DOHH2 (cell line): ENCODE results near the gene C9orf72.

Experiments used
- EZH2phosphoT487 ChIP-seq: fragments of 200-600 bp; sonication (generic); IDR thresholded peaks from 2 replicates; pipeline ENCODE4 v1.6.1; 2017; ENCODE audit warnings: borderline replicate concordance, mild to moderate bottlenecking, antibody characterized with exemption, low read length, moderate library complexity, mixed read lengths
- TF ChIP-seq, protein P1 (sequence below): fragments of 200-600 bp; sonication (generic); IDR thresholded peaks from one replicate; pipeline ENCODE4 v1.5.1; 2014; ENCODE audit warnings: antibody characterized with exemption, mild to moderate bottlenecking, low read depth, low read length; ENCODE audit not compliant: poor library complexity, severe bottlenecking

DNA sequence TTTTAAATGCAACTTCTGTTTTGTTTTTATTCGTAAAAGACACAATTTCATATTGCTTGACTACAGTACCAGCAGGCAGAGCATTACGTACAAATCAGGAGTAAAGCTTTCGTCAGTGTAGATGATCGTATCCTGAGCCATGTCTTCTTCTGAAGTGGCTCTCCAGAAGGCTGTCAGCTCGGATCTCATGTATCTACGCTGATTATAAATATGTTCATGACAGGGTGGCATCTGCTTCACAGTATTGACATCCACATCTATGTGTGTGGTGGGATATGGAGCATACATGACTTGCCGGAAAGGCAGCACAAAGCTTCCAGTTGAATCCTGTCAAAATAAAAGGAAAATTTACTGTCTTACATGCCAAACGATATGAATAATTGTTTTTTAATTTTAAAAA lies 16.8 kb downstream of the C9orf72 start:
- TF ChIP-seq, protein P1, sequence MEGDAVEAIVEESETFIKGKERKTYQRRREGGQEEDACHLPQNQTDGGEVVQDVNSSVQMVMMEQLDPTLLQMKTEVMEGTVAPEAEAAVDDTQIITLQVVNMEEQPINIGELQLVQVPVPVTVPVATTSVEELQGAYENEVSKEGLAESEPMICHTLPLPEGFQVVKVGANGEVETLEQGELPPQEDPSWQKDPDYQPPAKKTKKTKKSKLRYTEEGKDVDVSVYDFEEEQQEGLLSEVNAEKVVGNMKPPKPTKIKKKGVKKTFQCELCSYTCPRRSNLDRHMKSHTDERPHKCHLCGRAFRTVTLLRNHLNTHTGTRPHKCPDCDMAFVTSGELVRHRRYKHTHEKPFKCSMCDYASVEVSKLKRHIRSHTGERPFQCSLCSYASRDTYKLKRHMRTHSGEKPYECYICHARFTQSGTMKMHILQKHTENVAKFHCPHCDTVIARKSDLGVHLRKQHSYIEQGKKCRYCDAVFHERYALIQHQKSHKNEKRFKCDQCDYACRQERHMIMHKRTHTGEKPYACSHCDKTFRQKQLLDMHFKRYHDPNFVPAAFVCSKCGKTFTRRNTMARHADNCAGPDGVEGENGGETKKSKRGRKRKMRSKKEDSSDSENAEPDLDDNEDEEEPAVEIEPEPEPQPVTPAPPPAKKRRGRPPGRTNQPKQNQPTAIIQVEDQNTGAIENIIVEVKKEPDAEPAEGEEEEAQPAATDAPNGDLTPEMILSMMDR, result no peak
- no peak for TF ChIP-seq EZH2phosphoT487
